IMR-90 (cell line): ENCODE measurements around the gene PDXDC1. TPM values are rescaled to one million over a fixed set of nuclear protein-coding genes. Genes with fewer than 3 reads are reported as not detected.
"Not testable (repeated sequence)": the region's sequence is repeated elsewhere in the genome, so short reads cannot be mapped to it uniquely, and the experiment has no call there.

Experiments used
- ATAC-seq: fragments of 200-7000 bp; cut with Tn5 transposase; 2 replicates; pipeline ENCODE4 v1.9.1; 2020; ENCODE audit warnings: low read depth, mild to moderate bottlenecking, moderate library complexity
- BruUV-seq: library from RNA; stranded (reverse); fragments of 400-500 nt; replicated peaks from 2 replicates; lab custom pipeline; 2021; lab: Mats Ljungman, UMichigan
- CTCF ChIA-PET: fragments of 300-600 bp; formaldehyde crosslinking; extraction: SDS; loops from one replicate; lab custom pipeline; 2021; ENCODE audit warnings: antibody characterized with exemption; lab: Yijun Ruan, JAX
- POLR2A ChIA-PET: fragments of 300-600 bp; sonication (Branson Sonifier 250); formaldehyde crosslinking; loops from one replicate; lab custom pipeline; 2022; ENCODE audit warnings: antibody characterized with exemption; ENCODE audit not compliant: unreplicated experiment; lab: Charles Lee
- DNase-seq: peaks from one replicate; pipeline ENCODE4 v3.0.0; 2013
- H2AFZ ChIP-seq: replicated peaks from 2 replicates; pipeline ENCODE3; 2013; ENCODE audit warnings: low read length, mild to moderate bottlenecking; ENCODE audit not compliant: poor library complexity
- H2AK5ac ChIP-seq: 2 replicates; pipeline ENCODE4 v1.6.1; 2013; ENCODE audit warnings: low read depth, low read length, inconsistent platforms
- H2AK9ac ChIP-seq: replicated peaks from 2 replicates; pipeline ENCODE3; 2013; ENCODE audit warnings: mild to moderate bottlenecking, low read depth, low read length, moderate library complexity; ENCODE audit not compliant: poor library complexity
- H2BK120ac ChIP-seq: 2 replicates; pipeline ENCODE4 v1.6.1; 2013; ENCODE audit warnings: low read depth, low read length, inconsistent platforms
- H2BK15ac ChIP-seq: 3 replicates; pipeline ENCODE4 v1.6.1; 2013; ENCODE audit warnings: low read depth, low read length, inconsistent platforms
- H2BK20ac ChIP-seq: 2 replicates; pipeline ENCODE4 v1.6.1; 2013; ENCODE audit warnings: low read depth, mild to moderate bottlenecking, inconsistent platforms, low read length, moderate library complexity
- H2BK5ac ChIP-seq: 2 replicates; pipeline ENCODE4 v1.6.1; 2013; ENCODE audit warnings: mild to moderate bottlenecking, low read depth, low read length, inconsistent platforms; ENCODE audit not compliant: poor library complexity, severe bottlenecking
- H3K14ac ChIP-seq: replicated peaks from 2 replicates; pipeline ENCODE4 v1.6.1; 2013; ENCODE audit warnings: low read depth, low read length, inconsistent platforms
- H3K18ac ChIP-seq: 2 replicates; pipeline ENCODE4 v1.6.1; 2013; ENCODE audit warnings: low read depth, low read length, control low read depth
- H3K23ac ChIP-seq: 2 replicates; pipeline ENCODE4 v1.6.1; 2013; ENCODE audit warnings: low read depth, low read length, inconsistent platforms
- H3K27ac ChIP-seq: 2 replicates; pipeline ENCODE4 v1.5.1; 2013; ENCODE audit warnings: mild to moderate bottlenecking, control low read depth, low read length; ENCODE audit not compliant: insufficient read depth
- H3K27me3 ChIP-seq: 2 replicates; pipeline ENCODE4 v1.6.1; 2013; ENCODE audit warnings: low read length; ENCODE audit not compliant: control insufficient read depth, insufficient read depth
- H3K36me3 ChIP-seq: 2 replicates; pipeline ENCODE4 v1.6.1; 2013; ENCODE audit warnings: low read length, mixed read lengths; ENCODE audit not compliant: control insufficient read depth, insufficient read depth
- H3K4ac ChIP-seq: 2 replicates; pipeline ENCODE4 v1.6.1; 2013; ENCODE audit warnings: low read depth, low read length, inconsistent platforms
- H3K4me1 ChIP-seq: 2 replicates; pipeline ENCODE4 v1.6.1; 2013; ENCODE audit warnings: low read length, mixed read lengths; ENCODE audit not compliant: control insufficient read depth, insufficient read depth
- H3K4me2 ChIP-seq: 2 replicates; pipeline ENCODE4 v1.6.1; 2013; ENCODE audit warnings: low read depth, mild to moderate bottlenecking, control low read depth, low read length, moderate library complexity
- H3K4me3 ChIP-seq: 2 replicates; pipeline ENCODE4 v1.5.1; 2013; ENCODE audit warnings: low read depth, mild to moderate bottlenecking, control low read depth, low read length, moderate library complexity; ENCODE audit not compliant: insufficient read depth
- H3K56ac ChIP-seq: 2 replicates; pipeline ENCODE4 v1.6.1; 2013; ENCODE audit warnings: low read length, inconsistent platforms; ENCODE audit not compliant: insufficient read depth; ENCODE audit errors: extremely low read depth
- H3K79me1 ChIP-seq, 2 experiments: 2 replicates each; pipeline ENCODE4 v1.6.1; 2013; ENCODE audit warnings: low read length in 2 of 2, inconsistent platforms in 1 of 2, low read depth in 1 of 2
- H3K9ac ChIP-seq: 2 replicates; pipeline ENCODE4 v1.6.1; 2013; ENCODE audit warnings: low read depth, low read length, control low read depth
- H3K9me1 ChIP-seq: 2 replicates; pipeline ENCODE4 v1.6.1; 2013; ENCODE audit warnings: low read length, inconsistent platforms; ENCODE audit not compliant: insufficient read depth
- H3K9me3 ChIP-seq: 2 replicates; pipeline ENCODE4 v1.6.1; 2013; ENCODE audit warnings: low read length; ENCODE audit not compliant: control insufficient read depth, insufficient read depth
- H4K20me1 ChIP-seq: 2 replicates; pipeline ENCODE4 v1.6.1; 2013; ENCODE audit warnings: low read length, inconsistent platforms; ENCODE audit not compliant: insufficient read depth
- H4K5ac ChIP-seq: 2 replicates; pipeline ENCODE4 v1.6.1; 2013; ENCODE audit warnings: mild to moderate bottlenecking, low read depth, low read length, control low read depth
- H4K8ac ChIP-seq, 2 experiments: 2 replicates each; pipeline ENCODE4 v1.6.1; 2013; ENCODE audit warnings: low read depth in 2 of 2, low read length in 2 of 2, control low read depth in 1 of 2, inconsistent platforms in 1 of 2
- H4K91ac ChIP-seq: 2 replicates; pipeline ENCODE4 v1.6.1; 2013; ENCODE audit warnings: low read depth, low read length, inconsistent platforms; ENCODE audit not compliant: insufficient read depth
- MAZ ChIP-seq: IDR thresholded peaks from 2 replicates; pipeline ENCODE4 v1.6.1; 2012; ENCODE audit warnings: low read depth, mild to moderate bottlenecking, low read length, improper control_type of control experiment, moderate library complexity, borderline replicate concordance
- MXI1 ChIP-seq: IDR thresholded peaks from 2 replicates; pipeline ENCODE4 v1.6.1; 2012; ENCODE audit warnings: low read depth, mild to moderate bottlenecking, low read length, moderate library complexity, borderline replicate concordance
- WGBS, 2 experiments: methylation state at CpG; one replicate each; pipeline versions ENCODE4 v1.1.5 to v1.1.7; 2013; ENCODE audit warnings: missing lambda C conversion rate in 2 of 2; ENCODE audit not compliant: insufficient read length in 1 of 2; ENCODE audit errors: extremely low coverage in 2 of 2; 5-methylcytosine and 5-hydroxymethylcytosine counted together
- dilution Hi-C: fragments of 300-500 bp; cut with HindIII; formaldehyde crosslinking; loops from one replicate; pipeline ENCODE4 v1.14.3; 2018; ENCODE audit warnings: low sequenced_read_pairs; ENCODE audit not compliant: unreplicated experiment
- in situ Hi-C: fragments of 300-500 bp; cut with MboI; formaldehyde crosslinking; loops from 3 replicates; pipeline ENCODE4 v1.14.3; 2019; ENCODE audit warnings: low sequenced_read_pairs, inconsistent platforms, mixed read lengths
- intact Hi-C: fragments of 100-400 bp; cut with micrococcal nuclease; formaldehyde crosslinking; loops from 2 replicates; pipeline ENCODE4 v1.10.0; 2022
- polyA plus RNA-seq, 3 experiments: library from polyadenylated mRNA; depleted of rRNA; stranded (reverse); fragments of >200 nt; gene quantifications; 2 replicates each; pipeline ENCODE4 v1.2.3, GENCODE V29; 2012; ENCODE audit warnings: low replicate concordance in 1 of 3
- total RNA-seq: library from RNA; depleted of rRNA; stranded (reverse); fragments of >200 nt; gene quantifications from 2 replicates; pipeline ENCODE4 v1.2.3, GENCODE V29; 2012

The PDXDC1 gene
- total and polyA plus RNA-seq, 2 of the 4 experiments (the other 2 are of a cell fraction) = 68.7 to 117 TPM

- H3K9me1 ChIP-seq, BruUV-seq, H3K14ac ChIP-seq, H3K36me3 ChIP-seq, in situ Hi-C loops, CTCF ChIA-PET, H3K9me3 ChIP-seq, intact Hi-C loops, H2AK9ac ChIP-seq, H2BK20ac ChIP-seq, POLR2A ChIA-PET, H3K4me2 ChIP-seq, H2BK15ac ChIP-seq, H2AFZ ChIP-seq, H3K18ac ChIP-seq, H3K56ac ChIP-seq, H3K4me3 ChIP-seq, H3K27me3 ChIP-seq, dilution Hi-C loops: not testable (repeated sequence)
- Histone ChIP-seq H3K27ac (peak overlapping the region; percentile 67), H4K91ac (peak overlapping the region; percentile 58; the same call in 1 of the 2 replicates), H3K23ac (peak overlapping the region; percentile 11; the same call in 1 of the 2 replicates), H2BK120ac (peak overlapping the region; percentile 30), H2AK5ac (peak overlapping the region; percentile 90; the same call in 1 of the 2 replicates), H4K20me1 (peaks cover 42% of the 10 kb centered on the region), H3K4ac (peak overlapping the region; percentile 50), H2BK5ac (peak overlapping the region; percentile 57), H4K8ac (peak overlapping the region in 1 of 2 experiments; percentile 74; a peak in 1 of 4 replicates), H4K5ac (0 out of 2 replicates have a peak overlapping the region, but pooled peaks have one; percentile 12), H3K9ac (0 out of 2 replicates have a peak overlapping the region, but pooled peaks have one; percentile 38), H3K79me1 (peaks cover 0 to 30% of the 10 kb centered on the region in 2 experiments; a peak in 2 of 4 replicates), H3K4me1 (peaks cover 41% of the 10 kb centered on the region)
- 40% methylated on average over 10 of the region's 35 CpGs; no CpG with 5 or more reads in 1 of the 2 experiments for whole genome bisulfite sequencing, 2 experiments
- TF ChIP-seq MXI1 = peak; percentile 61; the same call in 1 of the 2 replicates
- peak; percentile 42; the same call in 1 of the 2 replicates for TF ChIP-seq MAZ
- peak; percentile 42 for DNase-seq
- peak; percentile 54 for ATAC-seq
Observed at GRCh38 chr16:15145418-15146263, 170.8 kb downstream of the PDXDC1 start.

- Histone ChIP-seq H4K20me1 (peaks cover 40% of the 10 kb centered on the region), H3K4ac (peak overlapping the region; percentile 50; the same call in 1 of the 2 replicates), H2BK120ac (0 out of 2 replicates have a peak overlapping the region, but pooled peaks have one; percentile 23), H2BK5ac (peak overlapping the region; percentile 43), H3K27ac (peak overlapping the region; percentile 67), H3K4me1 (peaks cover 41% of the 10 kb centered on the region), H4K91ac (peak overlapping the region; percentile 37; the same call in 1 of the 2 replicates), H3K79me1 (peaks cover 0 to 30% of the 10 kb centered on the region in 2 experiments; a peak in 2 of 4 replicates), H4K8ac (peak overlapping the region; percentile 55 to 74; a peak in 1 of 4 replicates), H2AK5ac (peak overlapping the region; percentile 73; the same call in 1 of the 2 replicates)
- H2AK9ac ChIP-seq, H4K5ac ChIP-seq, H3K9me3 ChIP-seq, H3K18ac ChIP-seq, DNase-seq, dilution Hi-C loops, H2BK15ac ChIP-seq, H2AFZ ChIP-seq, ATAC-seq, BruUV-seq, H3K27me3 ChIP-seq, CTCF ChIA-PET, in situ Hi-C loops, H3K14ac ChIP-seq, H3K4me3 ChIP-seq, H3K36me3 ChIP-seq, H3K4me2 ChIP-seq, H2BK20ac ChIP-seq, H3K23ac ChIP-seq, POLR2A ChIA-PET, intact Hi-C loops, H3K56ac ChIP-seq, H3K9ac ChIP-seq, H3K9me1 ChIP-seq: not testable (repeated sequence)
- WGBS, 2 experiments = 100% methylated on average over 5 of the region's 23 CpGs; no CpG with 5 or more reads in 1 of the 2 experiments
Observed at GRCh38 chr16:15146264-15146662, 171.4 kb downstream of the PDXDC1 start.
